ENCODE results near the gene ITM2A. TPM values are rescaled to one million over a fixed set of nuclear protein-coding genes. Genes with fewer than 3 reads are reported as not detected.
A peak's percentile ranks its signal among the peaks of the same experiment; 100 is the strongest.

ITM2A gene
- total RNA-seq, 2 experiments from 2014 or later = 236 to 259 TPM

DNA sequence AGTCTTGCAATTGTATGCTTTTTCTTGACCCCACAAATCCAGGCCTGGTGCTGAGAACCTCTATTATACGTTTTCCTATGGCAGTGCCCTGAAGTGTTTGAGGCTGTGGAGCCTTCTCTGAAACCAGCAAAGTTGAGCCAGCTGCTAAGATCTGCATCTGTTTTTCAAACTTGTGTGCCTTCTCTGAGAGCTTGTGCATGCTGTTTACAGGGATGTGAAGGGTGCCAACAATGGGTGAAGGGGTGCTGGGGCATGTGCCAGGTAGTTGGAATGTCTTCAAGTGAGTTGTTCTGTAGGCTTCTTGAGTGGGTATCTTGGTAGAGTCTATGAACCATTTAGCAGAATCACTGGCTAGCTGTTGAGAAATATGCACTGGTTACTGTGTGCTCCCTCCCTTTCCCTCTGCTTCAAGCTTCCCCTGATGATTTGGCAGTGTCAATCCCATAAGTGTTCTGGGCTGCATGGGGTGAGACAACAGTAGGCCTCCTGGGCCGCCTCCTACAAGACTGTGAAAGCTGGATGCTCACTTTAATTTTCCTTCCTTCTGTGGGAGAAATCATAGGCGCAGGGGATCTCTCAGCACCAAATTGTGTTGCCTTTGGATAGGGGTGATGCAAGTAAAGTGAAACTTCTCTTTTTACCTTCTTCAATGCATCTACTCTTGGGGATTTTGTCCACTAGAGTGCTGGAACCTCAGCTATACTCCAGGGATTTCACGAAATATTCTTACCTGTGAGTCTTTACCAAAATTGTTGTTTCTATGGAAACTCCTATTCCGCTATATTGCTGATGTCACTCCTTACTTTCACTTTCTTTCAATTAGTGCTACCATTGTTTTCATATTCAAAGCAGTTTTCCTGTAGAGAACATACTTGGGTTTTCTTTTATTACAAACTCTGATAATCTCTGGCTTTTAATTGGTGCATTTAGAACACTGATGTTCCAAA, 30.0 kb downstream of the ITM2A start:
- Histone ChIP-seq H3K4me1 (ENCODE audit: insufficient read depth, low read length) (peaks cover 7% of the 10 kb centered on the region), H3K27ac (ENCODE audit: low read depth in 1 of 2, low read length in 2 of 2) (peak overlapping the region; percentile 25 to 48), H3K9me3 (ENCODE audit: control insufficient read depth in 1 of 2, insufficient read depth in 1 of 2, low read length in 2 of 2) (peaks cover 0 to under 1% of the 10 kb centered on the region in 2 experiments), H3K36me3 (ENCODE audit: insufficient read depth, low read length) (no peaks in the 10 kb centered on the region), H3K4me3 (ENCODE audit: low read length) (peak overlapping the region; percentile 49), H3K27me3 (ENCODE audit: control insufficient read depth in 1 of 2, insufficient read depth in 2 of 2, low read length in 2 of 2) (no peaks in the 10 kb centered on the region)
- Mint-ChIP-seq H3K9me3 (no peaks in the 10 kb centered on the region), H3K36me3 (ENCODE audit: low read depth) (no peaks in the 10 kb centered on the region), H3K4me1 (ENCODE audit: low read depth) (peaks cover 22% of the 10 kb centered on the region), H3K4me3 (peak overlapping the region; percentile 88), H3K27me3 (no peaks in the 10 kb centered on the region), H3K27ac (peak overlapping the region; percentile 86)
- ChIA-PET POLR2A (interaction anchor here (0.7 to 1.2 kb wide), 3 partner anchors 12 to 154 kb away, joined by 3 to 6 read pairs (median 5); no protein-coding TSS in a partner anchor), CTCF (no interaction called here)
- TF ChIP-seq, protein P1, sequence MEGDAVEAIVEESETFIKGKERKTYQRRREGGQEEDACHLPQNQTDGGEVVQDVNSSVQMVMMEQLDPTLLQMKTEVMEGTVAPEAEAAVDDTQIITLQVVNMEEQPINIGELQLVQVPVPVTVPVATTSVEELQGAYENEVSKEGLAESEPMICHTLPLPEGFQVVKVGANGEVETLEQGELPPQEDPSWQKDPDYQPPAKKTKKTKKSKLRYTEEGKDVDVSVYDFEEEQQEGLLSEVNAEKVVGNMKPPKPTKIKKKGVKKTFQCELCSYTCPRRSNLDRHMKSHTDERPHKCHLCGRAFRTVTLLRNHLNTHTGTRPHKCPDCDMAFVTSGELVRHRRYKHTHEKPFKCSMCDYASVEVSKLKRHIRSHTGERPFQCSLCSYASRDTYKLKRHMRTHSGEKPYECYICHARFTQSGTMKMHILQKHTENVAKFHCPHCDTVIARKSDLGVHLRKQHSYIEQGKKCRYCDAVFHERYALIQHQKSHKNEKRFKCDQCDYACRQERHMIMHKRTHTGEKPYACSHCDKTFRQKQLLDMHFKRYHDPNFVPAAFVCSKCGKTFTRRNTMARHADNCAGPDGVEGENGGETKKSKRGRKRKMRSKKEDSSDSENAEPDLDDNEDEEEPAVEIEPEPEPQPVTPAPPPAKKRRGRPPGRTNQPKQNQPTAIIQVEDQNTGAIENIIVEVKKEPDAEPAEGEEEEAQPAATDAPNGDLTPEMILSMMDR (IDR thresholded peaks at IDR 0.05) = no peak
- DNase-seq = peak in 3 of 14 experiments; percentile 38 to 64 (median 42)
- peak; percentile 70 for ATAC-seq (ENCODE audit: poor library complexity)
- intact Hi-C loops (cut with DNase I, micrococcal nuclease) = loop anchor here in 1 of 2 experiments (10.0 kb wide), 1 partner anchor 52 kb away; no protein-coding TSS in a partner anchor

DNA sequence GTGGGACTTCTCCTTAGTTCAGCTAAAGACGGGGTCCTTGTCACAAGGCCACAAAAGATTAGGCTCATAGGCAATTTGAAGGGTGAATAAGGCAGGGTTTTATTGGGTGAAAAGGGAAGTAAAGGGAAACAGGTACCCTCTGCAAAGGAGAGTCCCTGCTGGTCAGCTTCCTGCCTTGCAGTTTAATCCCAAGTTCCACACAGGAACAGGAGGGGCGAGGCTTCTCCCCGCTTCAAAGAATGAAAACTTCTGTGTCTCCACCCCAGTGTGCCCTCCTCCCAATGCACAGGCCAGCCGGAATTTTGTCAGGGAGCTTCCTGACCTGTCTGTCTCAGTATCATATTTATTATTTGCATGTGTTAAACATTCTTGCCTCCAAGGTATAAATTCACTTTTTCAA, 37.1 kb downstream of the ITM2A start:
- ChIA-PET POLR2A (no interaction called here), CTCF (no interaction called here)
- Mint-ChIP-seq H3K4me3 (no peak overlapping the region), H3K9me3 (no peaks in the 10 kb centered on the region), H3K27me3 (no peaks in the 10 kb centered on the region), H3K27ac (no peak overlapping the region), H3K36me3 (ENCODE audit: low read depth) (no peaks in the 10 kb centered on the region), H3K4me1 (ENCODE audit: low read depth) (peaks cover 15% of the 10 kb centered on the region)
- Histone ChIP-seq H3K27ac (ENCODE audit: low read depth in 1 of 2, low read length in 2 of 2) (no peak overlapping the region), H3K36me3 (ENCODE audit: insufficient read depth, low read length) (no peaks in the 10 kb centered on the region), H3K4me1 (ENCODE audit: insufficient read depth, low read length) (peaks cover 9% of the 10 kb centered on the region), H3K9me3 (ENCODE audit: control insufficient read depth in 1 of 2, insufficient read depth in 1 of 2, low read length in 2 of 2) (no peaks in the 10 kb centered on the region), H3K27me3 (ENCODE audit: control insufficient read depth in 1 of 2, insufficient read depth in 2 of 2, low read length in 2 of 2) (no peaks in the 10 kb centered on the region), H3K4me3 (ENCODE audit: low read length) (no peak overlapping the region)
- TF ChIP-seq, protein P1 (IDR thresholded peaks at IDR 0.05) = no peak
- ATAC-seq (ENCODE audit: poor library complexity) (no peak), DNase-seq (no peak)
- intact Hi-C loops (cut with DNase I, micrococcal nuclease) = loop anchor here in 1 of 2 experiments (10.0 kb wide), 1 partner anchor 45 kb away; no protein-coding TSS in a partner anchor

DNA sequence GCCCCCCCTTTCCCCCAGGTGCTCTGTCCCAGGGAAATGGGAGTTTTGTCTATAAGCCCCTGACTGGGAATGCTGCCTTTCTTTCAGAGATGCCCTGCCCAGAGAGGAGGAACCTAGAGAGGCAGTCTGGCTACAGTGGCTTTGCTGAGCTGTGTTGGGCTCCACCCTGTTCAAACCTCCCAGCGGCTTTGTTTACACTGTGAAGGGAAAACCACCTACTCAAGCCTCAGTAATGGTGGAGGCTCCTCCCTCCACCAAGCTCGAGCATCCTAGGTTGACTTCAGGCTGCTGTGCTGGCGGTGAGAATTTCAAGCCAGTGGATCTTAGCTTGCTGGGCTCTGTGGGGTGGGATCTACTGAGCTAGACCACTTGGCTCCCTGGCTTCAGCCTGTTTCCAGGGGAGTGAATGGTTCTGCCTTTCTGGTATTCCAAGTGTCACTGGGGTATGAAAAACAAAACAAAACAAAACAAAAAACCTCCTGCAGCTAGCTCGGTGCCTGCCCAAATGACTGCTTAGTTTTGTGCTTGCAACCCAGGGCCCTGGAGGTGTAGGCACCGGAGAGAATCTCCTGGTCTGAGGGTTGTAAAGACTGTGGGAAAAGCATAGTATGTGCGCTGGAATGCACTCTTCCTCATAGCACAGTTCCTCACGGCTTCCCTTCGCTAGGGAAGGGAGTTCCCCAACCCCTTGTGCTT, 41.7 kb downstream of the ITM2A start:
- TF ChIP-seq, protein P1 (IDR thresholded peaks at IDR 0.05) = no peak
- Mint-ChIP-seq H3K4me3 (peak overlapping the region; percentile 71), H3K4me1 (ENCODE audit: low read depth) (peaks cover 15% of the 10 kb centered on the region), H3K36me3 (ENCODE audit: low read depth) (no peaks in the 10 kb centered on the region), H3K9me3 (no peaks in the 10 kb centered on the region), H3K27ac (peak overlapping the region; percentile 92), H3K27me3 (no peaks in the 10 kb centered on the region)
- no peaks in the 10 kb centered on the region for H3K27me3 ChIP-seq (ENCODE audit: control insufficient read depth in 1 of 2, insufficient read depth in 2 of 2, low read length in 2 of 2)
- peak overlapping the region in 1 of 2 donors; percentile 44 for H3K27ac ChIP-seq (ENCODE audit: low read depth in 1 of 2, low read length in 2 of 2)
- no peaks in the 10 kb centered on the region for H3K9me3 ChIP-seq (ENCODE audit: control insufficient read depth in 1 of 2, insufficient read depth in 1 of 2, low read length in 2 of 2)
- POLR2A ChIA-PET = interaction anchor here (0.7 to 1.4 kb wide), 4 partner anchors 12 to 258 kb away, joined by 3 to 6 read pairs (median 4); no protein-coding TSS in a partner anchor
- peak; percentile 97 for ATAC-seq (ENCODE audit: poor library complexity)
- H3K36me3 ChIP-seq (ENCODE audit: insufficient read depth, low read length) = no peaks in the 10 kb centered on the region
- intact Hi-C loops (cut with DNase I, micrococcal nuclease) = no loop called here
- H3K4me1 ChIP-seq (ENCODE audit: insufficient read depth, low read length) = peaks cover 10% of the 10 kb centered on the region
- H3K4me3 ChIP-seq (ENCODE audit: low read length) = peak overlapping the region; percentile 35
- DNase-seq = peak; percentile 22 to 74 (median 38)
- CTCF ChIA-PET = no interaction called here

Other genes with a start within 250 kb of the ITM2A start
- gene GPR174, start 222.6 kb downstream of the ITM2A start, total RNA-seq = 10 to 100 TPM; 33.8 to 34.9 TPM